GM12878 (cell line): ENCODE measurements around the gene SUPT3H. TPM values are rescaled to one million over a fixed set of nuclear protein-coding genes. Genes with fewer than 3 reads are reported as not detected.

Source experiments
- ATAC-seq: fragments of 200-7000 bp; cut with Tn5 transposase; 3 replicates; pipeline ENCODE4 v1.9.1; 2020; ENCODE audit warnings: mild to moderate bottlenecking, moderate library complexity
- BruUV-seq: library from RNA; stranded (reverse); fragments of 400-500 nt; replicated peaks from 2 replicates; lab custom pipeline; 2021; lab: Mats Ljungman, UMichigan
- CTCF ChIA-PET: fragments of 300-600 bp; sonication (Branson Sonifier 250); formaldehyde crosslinking; extraction: SDS; loops from one replicate; lab custom pipeline; 2021; ENCODE audit warnings: inconsistent platforms; lab: Yijun Ruan, JAX
- POLR2A ChIA-PET: fragments of 350-600 bp; formaldehyde crosslinking; extraction: SDS; loops from one replicate; lab custom pipeline; 2021; ENCODE audit warnings: inconsistent platforms; lab: Charles Lee
- RAD21 ChIA-PET: fragments of 300-600 bp; sonication (Branson Sonifier 250); formaldehyde crosslinking; loops from one replicate; lab custom pipeline; 2023; ENCODE audit warnings: antibody characterized with exemption; ENCODE audit not compliant: unreplicated experiment; lab: Charles Lee
- SMC1A ChIA-PET: fragments of 300-600 bp; sonication (Branson Sonifier 250); formaldehyde crosslinking; loops from one replicate; lab custom pipeline; 2023; ENCODE audit not compliant: unreplicated experiment, uncharacterized antibody; lab: Charles Lee
- DNase-seq: peaks from one replicate; pipeline ENCODE4 v3.0.0-alpha.2; 2011; ENCODE audit warnings: low read depth, low spot score
- FAIRE-seq: peaks from 3 replicates; lab custom pipeline; 2011; peaks lifted over from hg19 to GRCh38; lab: Jason Lieb, UNC
- H2AFZ ChIP-seq: 2 replicates; pipeline ENCODE4 v1.6.0; 2011; ENCODE audit warnings: low read depth, low read length, control low read depth; ENCODE audit not compliant: control insufficient read depth
- H3K27ac ChIP-seq: 2 replicates; pipeline ENCODE4 v1.5.1; 2011; ENCODE audit warnings: control low read depth; ENCODE audit not compliant: control insufficient read depth, insufficient read depth
- H3K27me3 ChIP-seq, 2 experiments: replicated peaks in 1 of 2; 2 replicates each; pipeline versions ENCODE4 v1.6.0 to v1.6.1; 2011; ENCODE audit warnings: low read length in 1 of 2; ENCODE audit not compliant: control insufficient read depth in 2 of 2, insufficient read depth in 2 of 2
- H3K36me3 ChIP-seq, 2 experiments: 2 replicates each; pipeline ENCODE4 v1.5.1; 2011; ENCODE audit warnings: low read length in 1 of 2; ENCODE audit not compliant: control insufficient read depth in 2 of 2, insufficient read depth in 2 of 2
- H3K4me1 ChIP-seq: 2 replicates; pipeline ENCODE4 v1.6.1; 2011; ENCODE audit warnings: mild to moderate bottlenecking, low read length, moderate library complexity, mixed read lengths; ENCODE audit not compliant: control insufficient read depth, insufficient read depth
- H3K4me2 ChIP-seq: 2 replicates; pipeline ENCODE4 v1.6.0; 2011; ENCODE audit warnings: control low read depth; ENCODE audit not compliant: control insufficient read depth, insufficient read depth
- H3K4me3 ChIP-seq: fragments of 200-600 bp; sonication (generic); 2 replicates; pipeline ENCODE4 v1.5.1; 2016
- H3K79me2 ChIP-seq: 2 replicates; pipeline ENCODE4 v1.6.0; 2011; ENCODE audit warnings: low read length; ENCODE audit not compliant: control insufficient read depth, insufficient read depth
- H3K9ac ChIP-seq: 2 replicates; pipeline ENCODE4 v1.8.0; 2011; ENCODE audit warnings: low read length, control low read depth, mixed read lengths; ENCODE audit not compliant: control insufficient read depth, insufficient read depth
- H3K9me3 ChIP-seq: replicated peaks from 3 replicates; pipeline ENCODE4 v1.5.1; 2011; ENCODE audit warnings: mild to moderate bottlenecking, low read length; ENCODE audit not compliant: control insufficient read depth, insufficient read depth
- H4K20me1 ChIP-seq: 2 replicates; pipeline ENCODE4 v1.6.0; 2011; ENCODE audit not compliant: control insufficient read depth, insufficient read depth
- CBX3 ChIP-seq: fragments of 200-600 bp; sonication (generic); IDR thresholded peaks from 2 replicates; pipeline ENCODE4 v1.6.1; 2016; ENCODE audit warnings: low read depth, borderline replicate concordance
- CUX1 ChIP-seq: IDR thresholded peaks from 2 replicates; pipeline ENCODE4 v1.6.1; 2012; ENCODE audit warnings: improper control_type of control experiment, low read depth, low read length; ENCODE audit not compliant: insufficient replicate concordance
- E2F8 ChIP-seq: fragments of 450-650 bp; IDR thresholded peaks from 2 replicates; pipeline ENCODE4 v1.6.1; 2018; ENCODE audit warnings: mild to moderate bottlenecking, low read depth, moderate library complexity; ENCODE audit not compliant: partially characterized antibody
- FOS ChIP-seq: IDR thresholded peaks from 3 replicates; pipeline ENCODE4 v1.6.1; 2011; ENCODE audit warnings: borderline replicate concordance; ENCODE audit not compliant: insufficient read length; ENCODE audit errors: extremely low read depth
- HDGF ChIP-seq: fragments of 450-650 bp; IDR thresholded peaks from 2 replicates; pipeline ENCODE4 v1.6.1; 2016; ENCODE audit warnings: antibody characterized with exemption
- JUND ChIP-seq: IDR thresholded peaks from 2 replicates; pipeline ENCODE4 v1.6.1; 2012; ENCODE audit warnings: low read depth, mild to moderate bottlenecking, low read length, improper control_type of control experiment, moderate library complexity
- MEF2A ChIP-seq: IDR thresholded peaks from 2 replicates; pipeline ENCODE4 v1.6.1; 2011; ENCODE audit warnings: low read depth, mild to moderate bottlenecking, low read length, moderate library complexity; ENCODE audit not compliant: insufficient read depth
- SMAD5 ChIP-seq: IDR thresholded peaks from 2 replicates; pipeline ENCODE4 v1.6.1; 2016; ENCODE audit warnings: antibody characterized with exemption, low read depth
- SPI1 ChIP-seq: IDR thresholded peaks from 2 replicates; pipeline ENCODE4 v1.6.1; 2011; ENCODE audit warnings: low read depth, mild to moderate bottlenecking, low read length, moderate library complexity, borderline replicate concordance; ENCODE audit not compliant: insufficient read depth
- SRF ChIP-seq, 2 experiments: IDR thresholded peaks; 2 replicates each; pipeline ENCODE4 v1.6.1; 2011; ENCODE audit warnings: low read depth in 2 of 2, low read length in 2 of 2, mild to moderate bottlenecking in 1 of 2, moderate library complexity in 1 of 2
- TCF7 ChIP-seq: IDR thresholded peaks from 2 replicates; pipeline ENCODE4 v1.6.1; 2014; ENCODE audit warnings: antibody characterized with exemption, borderline replicate concordance
- ZBTB40 ChIP-seq: fragments of 450-650 bp; IDR thresholded peaks from 2 replicates; pipeline ENCODE4 v1.6.1; 2016; ENCODE audit warnings: mild to moderate bottlenecking, moderate library complexity, borderline replicate concordance
- ZNF274 ChIP-seq: IDR thresholded peaks from one replicate; pipeline ENCODE4 v1.8.0; 2011; ENCODE audit not compliant: insufficient read length, insufficient read depth
- WGBS: methylation state at CpG from one replicate; pipeline ENCODE4 v1.1.6; 2016; ENCODE audit warnings: low lambda C conversion rate; ENCODE audit not compliant: insufficient replicate concordance, insufficient coverage; ENCODE audit errors: missing lambda C conversion rate; 5-methylcytosine and 5-hydroxymethylcytosine counted together
- in situ Hi-C: fragments of 300-500 bp; cut with MboI; formaldehyde crosslinking; loops from 9 replicates; pipeline ENCODE4 v1.14.3; 2018; ENCODE audit warnings: mixed read lengths
- intact Hi-C: fragments of 100-400 bp; cut with micrococcal nuclease; formaldehyde crosslinking; loops from one replicate; pipeline ENCODE4 v1.14.2; 2022; ENCODE audit not compliant: unreplicated experiment
- polyA plus RNA-seq, 11 experiments: library from polyadenylated mRNA; depleted of rRNA in 4 of 11; unstranded in 6 of 11; stranded (reverse) in 5 of 11; fragments of >200 nt; fragmentation: Nextera tagmentation in 4 of 11; fragmentation: Illumina TruSeq in 1 of 11; extraction: Ambion mirVana in 4 of 11; extraction: Trizol in 1 of 11; gene quantifications; 1 replicate in 1 of 11; 2 replicates in 10 of 11; pipeline versions ENCODE4 v1.2.1 to v1.2.3, GENCODE V29; 2011 to 2016; ENCODE audit warnings: inconsistent platforms in 2 of 11, missing spikeins in 2 of 11, low read depth in 1 of 11
- total RNA-seq, 4 experiments: library from RNA; depleted of rRNA in 3 of 4; stranded (reverse); fragments of >200 nt in 3 of 4; fragmentation: Illumina TruSeq in 1 of 4; extraction: Trizol in 1 of 4; gene quantifications; 2 replicates each; pipeline versions ENCODE4 v1.2.1 to v1.2.3, GENCODE V29; 2013 to 2021

SUPT3H gene
- total and polyA plus RNA-seq, 10 of the 15 experiments (the other 5 are each of a cell fraction or from before 2014, with no cell fraction given): 0.51 to 3.7 (median 2.0) TPM

GRCh38 chr6:44957156-44957555 lies 420.6 kb downstream of the SUPT3H start:
- Histone ChIP-seq H3K27ac (no peak overlapping the region), H2AFZ (no peak overlapping the region), H4K20me1 (no peaks in the 10 kb centered on the region), H3K27me3 (no peaks in the 10 kb centered on the region), H3K9me3 (no peaks in the 10 kb centered on the region)
- CTCF ChIA-PET: no interaction called here
- FAIRE-seq: no peak
- 32% methylated on average over 4 of the region's 4 CpGs for WGBS
- BruUV-seq: no TSS peak
- intact Hi-C loops: no loop called here
- POLR2A ChIA-PET: no interaction called here
- no peak for DNase-seq
- no peak for TF ChIP-seq ZBTB40
- no peak for TF ChIP-seq CBX3
- no peak for TF ChIP-seq SRF (IDR thresholded peaks at IDR 0.05; ENCODE audit: low read depth in 2 of 2, low read length in 2 of 2)
- TF ChIP-seq SPI1: no peak
- no peak for TF ChIP-seq HDGF
- no peak for TF ChIP-seq CUX1
- TF ChIP-seq FOS: no peak
- TF ChIP-seq E2F8: no peak
- TF ChIP-seq JUND: no peak
- TF ChIP-seq SMAD5: no peak
- TF ChIP-seq TCF7: no peak
- TF ChIP-seq ZNF274: no peak
- TF ChIP-seq MEF2A: no peak
- TF ChIP-seq, all 136 proteins: peak for 0
- Histone ChIP-seq H3K79me2 (no peaks in the 10 kb centered on the region), H3K36me3 (no peaks in the 10 kb centered on the region), H3K4me1 (no peaks in the 10 kb centered on the region), H3K4me2 (no peak overlapping the region), H3K4me3 (no peak overlapping the region), H3K9ac (no peak overlapping the region)
- ChIA-PET RAD21 (no interaction called here), SMC1A (interaction anchor here (0.6 kb wide), 1 partner anchor 1621 kb away, joined by 3 read pairs; no protein-coding TSS in a partner anchor)
- no peak for ATAC-seq
- in situ Hi-C loops: no loop called here
